ENCODE measurements around the gene GADL1.

GADL1 gene

DNA sequence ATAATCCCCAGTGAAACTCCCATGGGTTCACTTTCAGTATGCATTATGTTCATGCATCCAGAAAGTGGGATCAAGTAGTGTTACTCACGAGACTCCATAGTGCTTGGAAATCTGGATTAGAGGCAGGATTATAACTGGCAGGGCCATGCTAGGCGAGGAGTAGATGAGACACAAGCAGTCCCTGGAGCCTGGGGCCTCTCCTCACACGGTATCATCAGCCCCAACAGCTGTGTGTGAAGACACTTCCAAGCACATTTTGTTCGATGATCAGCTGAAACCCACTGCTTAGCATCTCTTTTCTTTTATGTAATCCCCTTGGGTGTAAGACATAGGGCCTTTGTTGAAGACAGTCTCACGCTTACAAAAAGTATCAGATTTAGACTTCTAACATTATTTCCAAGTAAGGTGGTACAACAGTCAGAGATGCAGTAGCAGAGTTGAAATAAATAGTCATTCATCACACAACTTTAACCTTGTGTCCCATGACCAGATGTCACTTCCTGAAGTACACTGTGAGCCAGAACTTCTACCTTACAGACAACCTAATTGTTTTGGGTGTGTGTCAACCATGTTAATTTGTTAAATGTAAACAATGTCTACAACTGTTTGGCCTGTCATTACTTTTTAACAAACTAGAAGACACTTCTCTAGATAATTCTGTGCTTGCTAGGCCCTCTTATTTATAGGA is 116.9 kb downstream of the GADL1 start:
- no peak overlapping the region for H3K4me3 ChIP-seq (replicated peaks; ENCODE audit: low read depth, low read length)

DNA sequence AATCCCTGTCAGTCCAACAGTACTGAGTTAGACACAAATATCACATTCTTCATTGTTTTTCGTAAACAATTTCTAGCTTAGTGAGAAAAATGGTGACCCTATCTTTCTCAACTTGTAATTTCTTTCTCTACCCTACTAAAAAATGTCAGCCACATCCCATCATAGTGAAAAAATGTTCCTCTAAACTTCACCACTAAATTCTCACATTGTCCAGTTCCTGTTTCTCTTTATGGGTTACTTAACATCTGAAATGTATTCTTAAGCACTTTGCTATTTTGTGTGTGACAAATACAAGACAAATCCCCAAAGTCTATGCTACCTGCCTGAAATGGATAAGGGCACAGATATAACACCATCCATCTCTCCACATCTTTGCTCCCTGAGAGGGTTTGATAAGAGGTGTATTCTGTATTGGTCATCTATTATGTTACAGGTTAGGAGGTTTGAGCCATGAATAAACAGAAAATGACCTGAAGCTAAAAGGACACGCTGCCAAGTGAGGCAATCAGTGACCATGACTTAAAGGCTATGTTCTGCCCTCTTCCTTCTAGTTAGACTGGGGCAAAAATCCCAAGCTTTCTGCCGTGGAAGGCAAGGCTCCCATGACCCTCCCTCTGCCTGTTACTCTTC is 118.2 kb downstream of the GADL1 start:
- H3K4me3 ChIP-seq (replicated peaks; ENCODE audit: low read depth, low read length): no peak overlapping the region
- no peak for DNase-seq (ENCODE audit: extremely low read depth, insufficient read length)
- no peaks in the 10 kb centered on the region; the same call in 1 of the 2 replicates for H3K27me3 ChIP-seq (replicated peaks; ENCODE audit: control insufficient read depth, insufficient read depth, low read length)
- TF ChIP-seq, protein P1, sequence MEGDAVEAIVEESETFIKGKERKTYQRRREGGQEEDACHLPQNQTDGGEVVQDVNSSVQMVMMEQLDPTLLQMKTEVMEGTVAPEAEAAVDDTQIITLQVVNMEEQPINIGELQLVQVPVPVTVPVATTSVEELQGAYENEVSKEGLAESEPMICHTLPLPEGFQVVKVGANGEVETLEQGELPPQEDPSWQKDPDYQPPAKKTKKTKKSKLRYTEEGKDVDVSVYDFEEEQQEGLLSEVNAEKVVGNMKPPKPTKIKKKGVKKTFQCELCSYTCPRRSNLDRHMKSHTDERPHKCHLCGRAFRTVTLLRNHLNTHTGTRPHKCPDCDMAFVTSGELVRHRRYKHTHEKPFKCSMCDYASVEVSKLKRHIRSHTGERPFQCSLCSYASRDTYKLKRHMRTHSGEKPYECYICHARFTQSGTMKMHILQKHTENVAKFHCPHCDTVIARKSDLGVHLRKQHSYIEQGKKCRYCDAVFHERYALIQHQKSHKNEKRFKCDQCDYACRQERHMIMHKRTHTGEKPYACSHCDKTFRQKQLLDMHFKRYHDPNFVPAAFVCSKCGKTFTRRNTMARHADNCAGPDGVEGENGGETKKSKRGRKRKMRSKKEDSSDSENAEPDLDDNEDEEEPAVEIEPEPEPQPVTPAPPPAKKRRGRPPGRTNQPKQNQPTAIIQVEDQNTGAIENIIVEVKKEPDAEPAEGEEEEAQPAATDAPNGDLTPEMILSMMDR (IDR thresholded peaks at IDR 0.05; ENCODE audit: insufficient read depth, low read length, poor library complexity, severe bottlenecking): no peak
- no peaks in the 10 kb centered on the region for H3K36me3 ChIP-seq (ENCODE audit: control insufficient read depth, insufficient read depth, low read length)

More for the DNA sequence above, 116.9 kb downstream of the GADL1 start:
- Histone ChIP-seq H3K36me3 (ENCODE audit: control insufficient read depth, insufficient read depth, low read length) (no peaks in the 10 kb centered on the region), H3K27me3 (replicated peaks; ENCODE audit: control insufficient read depth, insufficient read depth, low read length) (no peaks in the 10 kb centered on the region; the same call in 1 of the 2 replicates)
- no peak for DNase-seq (ENCODE audit: extremely low read depth, insufficient read length)
- TF ChIP-seq, protein P1 (IDR thresholded peaks at IDR 0.05; ENCODE audit: insufficient read depth, low read length, poor library complexity, severe bottlenecking): no peak

DNA sequence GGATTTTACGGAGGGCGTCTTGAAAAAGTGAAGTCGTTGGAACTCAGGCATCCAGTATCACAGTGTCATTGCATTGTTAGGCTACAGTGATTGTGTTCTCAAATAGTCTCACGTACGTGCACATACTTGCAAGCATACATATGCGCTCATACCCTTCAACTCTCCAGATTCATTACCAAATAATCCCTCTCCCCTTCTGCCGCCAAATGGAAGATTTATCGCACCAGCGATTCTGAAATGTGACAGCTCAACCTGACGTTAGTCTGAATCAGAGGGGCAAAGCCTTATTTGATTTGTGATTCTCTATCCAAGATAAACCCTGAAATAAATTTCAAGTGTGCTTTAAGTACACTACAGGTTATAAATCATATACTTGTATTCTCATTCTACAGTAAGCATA is 119.4 kb downstream of the GADL1 start:
- H3K4me3 ChIP-seq (replicated peaks; ENCODE audit: low read depth, low read length): no peak overlapping the region
- TF ChIP-seq, protein P1 (IDR thresholded peaks at IDR 0.05; ENCODE audit: insufficient read depth, low read length, poor library complexity, severe bottlenecking): no peak
- no peak for DNase-seq (ENCODE audit: extremely low read depth, insufficient read length)
- H3K36me3 ChIP-seq (ENCODE audit: control insufficient read depth, insufficient read depth, low read length): no peaks in the 10 kb centered on the region
- H3K27me3 ChIP-seq (replicated peaks; ENCODE audit: control insufficient read depth, insufficient read depth, low read length): no peaks in the 10 kb centered on the region; the same call in 1 of the 2 replicates

DNA sequence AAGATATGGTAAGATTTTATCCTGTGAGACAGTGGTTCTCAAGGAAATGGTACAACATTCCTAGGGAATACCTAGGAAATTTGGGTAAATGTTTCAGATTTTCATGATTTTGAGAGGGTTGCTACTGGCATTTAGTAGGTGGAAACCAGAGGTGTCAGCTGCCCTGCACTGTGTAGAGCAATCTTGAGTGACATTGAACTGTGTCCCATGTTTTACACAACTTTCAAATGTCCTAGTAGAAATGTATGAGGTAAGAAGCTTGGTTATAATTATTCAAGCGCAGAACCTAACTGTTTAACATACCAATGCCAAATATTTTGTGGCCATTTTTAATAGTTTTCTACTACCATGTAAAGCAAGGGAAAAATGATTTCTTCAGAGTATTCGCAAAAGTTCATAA is 120.4 kb downstream of the GADL1 start:
- TF ChIP-seq, protein P1 (IDR thresholded peaks at IDR 0.05; ENCODE audit: insufficient read depth, low read length, poor library complexity, severe bottlenecking): no peak
- Histone ChIP-seq H3K4me3 (replicated peaks; ENCODE audit: low read depth, low read length) (no peak overlapping the region), H3K27me3 (replicated peaks; ENCODE audit: control insufficient read depth, insufficient read depth, low read length) (no peaks in the 10 kb centered on the region; the same call in none of the 2 replicates), H3K36me3 (ENCODE audit: control insufficient read depth, insufficient read depth, low read length) (no peaks in the 10 kb centered on the region)
- no peak for DNase-seq (ENCODE audit: extremely low read depth, insufficient read length)

DNA sequence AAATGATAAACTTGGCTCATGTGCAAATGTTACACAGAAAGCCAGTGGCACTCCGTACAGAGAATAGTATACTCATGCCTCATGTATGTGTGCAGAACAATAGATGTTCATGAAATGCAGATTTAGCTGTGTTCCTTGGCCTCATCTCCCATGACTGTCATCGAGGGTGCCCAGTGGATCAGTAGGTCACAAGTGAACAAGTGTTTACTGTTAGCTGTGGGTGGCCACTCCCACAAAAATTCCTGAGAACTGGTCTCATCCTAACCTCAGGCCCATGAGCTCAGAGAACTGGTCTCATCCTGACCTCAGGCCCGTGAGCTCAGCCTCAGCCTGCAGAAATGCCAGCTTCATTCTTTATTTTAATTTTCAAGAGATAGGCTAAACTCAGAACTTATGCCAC is 124.1 kb downstream of the GADL1 start:
- Histone ChIP-seq H3K27me3 (replicated peaks; ENCODE audit: control insufficient read depth, insufficient read depth, low read length) (no peaks in the 10 kb centered on the region; the same call in 1 of the 2 replicates), H3K4me3 (replicated peaks; ENCODE audit: low read depth, low read length) (no peak overlapping the region), H3K36me3 (ENCODE audit: control insufficient read depth, insufficient read depth, low read length) (no peaks in the 10 kb centered on the region)
- DNase-seq (ENCODE audit: extremely low read depth, insufficient read length): no peak
- TF ChIP-seq, protein P1 (IDR thresholded peaks at IDR 0.05; ENCODE audit: insufficient read depth, low read length, poor library complexity, severe bottlenecking): no peak
